NB4 (cell line): ENCODE results near the gene SRP19.
"Not testable (repeated sequence)": the region's sequence is repeated elsewhere in the genome, so short reads cannot be mapped to it uniquely, and the experiment has no call there.

Source experiments
- DNase-seq: peaks from one replicate; pipeline ENCODE4 v3.0.0; 2010; ENCODE audit warnings: low read depth
- H3K4me3 ChIP-seq: one replicate; pipeline ENCODE4 v1.5.1; 2011; ENCODE audit warnings: mild to moderate bottlenecking, low read depth, low read length, moderate library complexity
- CTCF ChIP-seq: IDR thresholded peaks from one replicate; pipeline ENCODE4 v1.5.1; 2012; ENCODE audit warnings: low read depth, low read length
- MAX ChIP-seq: IDR thresholded peaks from 2 replicates; pipeline ENCODE4 v1.6.1; 2011; ENCODE audit warnings: low read depth, low read length
- MYC ChIP-seq: IDR thresholded peaks from 2 replicates; pipeline ENCODE4 v1.6.1; 2011; ENCODE audit warnings: low read depth, low read length
- POLR2A ChIP-seq: IDR thresholded peaks from 2 replicates; pipeline ENCODE4 v1.6.1; 2011; ENCODE audit warnings: mild to moderate bottlenecking; ENCODE audit not compliant: insufficient read length; ENCODE audit errors: extremely low read depth

SRP19 gene

GRCh38 chr5:112883192-112883591 lies 22.1 kb downstream of the SRP19 start:
- H3K4me3 ChIP-seq = no peak overlapping the region
- TF ChIP-seq MYC (no peak), MAX (no peak), CTCF (no peak), POLR2A (no peak)
- DNase-seq = no peak

- no peak for DNase-seq
- no peak overlapping the region for H3K4me3 ChIP-seq
- TF ChIP-seq CTCF = no peak
- TF ChIP-seq MYC = no peak
- no peak for TF ChIP-seq POLR2A
- no peak for TF ChIP-seq MAX
Measured at GRCh38 chr5:112885001-112885400, 23.9 kb downstream of the SRP19 start.

- DNase-seq = no peak
- H3K4me3 ChIP-seq = no peak overlapping the region
- TF ChIP-seq MAX (no peak), MYC (no peak), POLR2A (no peak), CTCF (no peak)
Measured at GRCh38 chr5:112886975-112887374, 25.9 kb downstream of the SRP19 start.

- DNase-seq, H3K4me3 ChIP-seq: not testable (repeated sequence)
Measured at GRCh38 chr5:112892066-112892465, 31.0 kb downstream of the SRP19 start.

- no peak for TF ChIP-seq POLR2A
- no peak overlapping the region for H3K4me3 ChIP-seq
- no peak for DNase-seq
Measured at GRCh38 chr5:112892776-112893175, 31.7 kb downstream of the SRP19 start.

GRCh38 chr5:112895682-112896081 lies 34.6 kb downstream of the SRP19 start:
- H3K4me3 ChIP-seq = no peak overlapping the region
- DNase-seq = no peak
- no peak for TF ChIP-seq MYC
- TF ChIP-seq POLR2A = no peak
- TF ChIP-seq CTCF = no peak
- TF ChIP-seq MAX = no peak

GRCh38 chr5:112902561-112902960 lies 41.5 kb downstream of the SRP19 start:
- no peak overlapping the region for H3K4me3 ChIP-seq
- TF ChIP-seq CTCF (no peak), MAX (no peak), POLR2A (no peak), MYC (no peak)
- no peak for DNase-seq

- H3K4me3 ChIP-seq, DNase-seq: not testable (repeated sequence)
Measured at GRCh38 chr5:112904996-112905395, 43.9 kb downstream of the SRP19 start.
